AG09319 (cell line): ENCODE results near the gene RGMA.

Source experiments
- DNase-seq: peaks from one replicate; pipeline ENCODE4 v3.0.0-alpha.2; 2010; ENCODE audit warnings: low read depth; ENCODE audit errors: extremely low read depth
- CTCF ChIP-seq: IDR thresholded peaks from 2 replicates; pipeline ENCODE4 v1.5.1; 2011; ENCODE audit warnings: low read depth, mild to moderate bottlenecking, inconsistent platforms, low read length, moderate library complexity

Gene RGMA

GRCh38 chr15:93030430-93031102, 58.4 kb downstream of the RGMA start:
- TF ChIP-seq CTCF = peak; percentile 82
- no peak for DNase-seq

- no peak for DNase-seq
- no peak for TF ChIP-seq CTCF
These were observed 59.1 kb downstream of the RGMA start for GRCh38 chr15:93029836-93030429.

GRCh38 chr15:93029214-93029835, 59.7 kb downstream of the RGMA start:
- no peak for DNase-seq
- no peak for TF ChIP-seq CTCF

GRCh38 chr15:93028632-93029213, 60.3 kb downstream of the RGMA start:
- DNase-seq = peak; percentile 93
- TF ChIP-seq CTCF = no peak

- TF ChIP-seq CTCF = no peak
- DNase-seq = no peak
These were observed 60.8 kb downstream of the RGMA start for GRCh38 chr15:93028111-93028631.

- no peak for DNase-seq
- TF ChIP-seq CTCF = no peak
These were observed 61.6 kb downstream of the RGMA start for GRCh38 chr15:93027413-93027812.

- DNase-seq = no peak
- no peak for TF ChIP-seq CTCF
These were observed 62.6 kb downstream of the RGMA start for GRCh38 chr15:93026380-93026817.
